ENCODE data around the gene JADE1. TPM values are rescaled to one million over a fixed set of nuclear protein-coding genes. Genes with fewer than 3 reads are reported as not detected.

The JADE1 gene
- total RNA-seq, 3 donors from 2014 or later = 51.2 to 86.7 (median 62.6) TPM

DNA sequence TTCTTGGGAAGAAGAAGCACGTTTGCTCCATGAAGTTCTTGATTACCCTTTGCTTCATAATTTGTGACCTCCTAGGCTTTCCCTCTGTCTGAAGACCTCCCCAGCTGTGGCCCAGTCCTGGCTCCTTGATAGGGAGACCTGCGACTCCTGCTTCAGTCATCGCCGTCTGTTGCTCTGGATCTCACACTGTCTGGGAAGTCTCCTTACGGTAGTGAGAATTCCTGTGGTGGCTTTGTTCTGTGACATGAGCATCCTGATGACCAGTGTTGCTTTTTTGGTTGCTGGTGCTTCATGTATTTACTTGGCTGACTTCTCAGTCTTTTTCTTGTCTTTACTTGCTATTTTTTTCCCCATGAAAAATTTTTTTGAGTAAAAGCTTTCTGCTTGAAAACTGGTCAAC, 44.2 kb downstream of the JADE1 start:
- intact Hi-C loops (cut with DNase I; ENCODE audit: low total_unique reads) = no loop called here
- Histone ChIP-seq H3K4me1 (no peaks in the 10 kb centered on the region), H3K27me3 (no peaks in the 10 kb centered on the region), H3K36me3 (peaks cover 9% of the 10 kb centered on the region), H3K27ac (no peak overlapping the region), H3K4me3 (no peak overlapping the region), H3K9me3 (no peaks in the 10 kb centered on the region)
- no peak for TF ChIP-seq POLR2A (IDR thresholded peaks at IDR 0.05)
- no peak for TF ChIP-seq POLR2AphosphoS5 (IDR thresholded peaks at IDR 0.05)
- no peak for DNase-seq (ENCODE audit: low spot score in 2 of 2)

- no peaks in the 10 kb centered on the region for H3K4me1 ChIP-seq
- no peak for DNase-seq (ENCODE audit: low spot score in 2 of 2)
- intact Hi-C loops (cut with DNase I; ENCODE audit: low total_unique reads) = no loop called here
- no peaks in the 10 kb centered on the region for H3K27me3 ChIP-seq
- H3K4me3 ChIP-seq = no peak overlapping the region
- H3K9me3 ChIP-seq = no peaks in the 10 kb centered on the region
- H3K27ac ChIP-seq = no peak overlapping the region
- H3K36me3 ChIP-seq = peaks cover 9% of the 10 kb centered on the region
- TF ChIP-seq, protein P1, sequence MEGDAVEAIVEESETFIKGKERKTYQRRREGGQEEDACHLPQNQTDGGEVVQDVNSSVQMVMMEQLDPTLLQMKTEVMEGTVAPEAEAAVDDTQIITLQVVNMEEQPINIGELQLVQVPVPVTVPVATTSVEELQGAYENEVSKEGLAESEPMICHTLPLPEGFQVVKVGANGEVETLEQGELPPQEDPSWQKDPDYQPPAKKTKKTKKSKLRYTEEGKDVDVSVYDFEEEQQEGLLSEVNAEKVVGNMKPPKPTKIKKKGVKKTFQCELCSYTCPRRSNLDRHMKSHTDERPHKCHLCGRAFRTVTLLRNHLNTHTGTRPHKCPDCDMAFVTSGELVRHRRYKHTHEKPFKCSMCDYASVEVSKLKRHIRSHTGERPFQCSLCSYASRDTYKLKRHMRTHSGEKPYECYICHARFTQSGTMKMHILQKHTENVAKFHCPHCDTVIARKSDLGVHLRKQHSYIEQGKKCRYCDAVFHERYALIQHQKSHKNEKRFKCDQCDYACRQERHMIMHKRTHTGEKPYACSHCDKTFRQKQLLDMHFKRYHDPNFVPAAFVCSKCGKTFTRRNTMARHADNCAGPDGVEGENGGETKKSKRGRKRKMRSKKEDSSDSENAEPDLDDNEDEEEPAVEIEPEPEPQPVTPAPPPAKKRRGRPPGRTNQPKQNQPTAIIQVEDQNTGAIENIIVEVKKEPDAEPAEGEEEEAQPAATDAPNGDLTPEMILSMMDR (IDR thresholded peaks at IDR 0.05) = no peak
- no peak for TF ChIP-seq POLR2A (IDR thresholded peaks at IDR 0.05)
- TF ChIP-seq POLR2AphosphoS5 (IDR thresholded peaks at IDR 0.05) = no peak
These were observed 44.9 kb downstream of the JADE1 start for GRCh38 chr4:128854433-128854832.

DNA sequence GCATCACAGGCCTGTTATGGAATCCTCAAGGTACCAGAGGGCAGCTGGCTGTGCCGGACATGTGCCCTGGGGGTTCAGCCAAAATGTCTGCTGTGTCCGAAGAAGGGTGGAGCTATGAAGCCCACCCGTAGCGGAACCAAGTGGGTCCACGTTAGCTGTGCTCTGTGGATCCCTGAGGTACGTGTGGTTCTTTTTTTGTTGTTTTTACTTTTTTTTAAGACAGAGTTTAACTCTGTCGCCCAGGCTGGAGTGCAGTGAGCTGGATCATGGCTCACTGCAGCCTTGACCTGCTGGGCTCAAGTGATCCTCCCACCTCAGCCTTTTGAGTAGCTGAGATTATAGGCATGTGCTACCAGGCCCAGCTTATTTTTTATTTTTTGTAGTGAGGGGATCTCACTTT, 46.1 kb downstream of the JADE1 start:
- Histone ChIP-seq H3K4me1 (no peaks in the 10 kb centered on the region), H3K27ac (no peak overlapping the region), H3K36me3 (peaks cover 9% of the 10 kb centered on the region), H3K9me3 (no peaks in the 10 kb centered on the region), H3K27me3 (no peaks in the 10 kb centered on the region), H3K4me3 (no peak overlapping the region)
- TF ChIP-seq POLR2AphosphoS5 (IDR thresholded peaks at IDR 0.05) (no peak), POLR2A (IDR thresholded peaks at IDR 0.05) (no peak)
- TF ChIP-seq, protein P1 (IDR thresholded peaks at IDR 0.05) = no peak
- intact Hi-C loops (cut with DNase I; ENCODE audit: low total_unique reads) = no loop called here
- DNase-seq (ENCODE audit: low spot score in 2 of 2) = no peak

- intact Hi-C loops (cut with DNase I; ENCODE audit: low total_unique reads) = no loop called here
- H3K36me3 ChIP-seq = peaks cover 9% of the 10 kb centered on the region
- no peak overlapping the region for H3K27ac ChIP-seq
- H3K4me3 ChIP-seq = no peak overlapping the region
- DNase-seq (ENCODE audit: low spot score in 2 of 2) = no peak
- H3K27me3 ChIP-seq = no peaks in the 10 kb centered on the region
- H3K9me3 ChIP-seq = no peaks in the 10 kb centered on the region
- no peaks in the 10 kb centered on the region for H3K4me1 ChIP-seq
- TF ChIP-seq POLR2A (IDR thresholded peaks at IDR 0.05) (no peak), POLR2AphosphoS5 (IDR thresholded peaks at IDR 0.05) (no peak)
- TF ChIP-seq, protein P1 (IDR thresholded peaks at IDR 0.05) = no peak
These were observed 46.7 kb downstream of the JADE1 start for GRCh38 chr4:128856246-128856645.

DNA sequence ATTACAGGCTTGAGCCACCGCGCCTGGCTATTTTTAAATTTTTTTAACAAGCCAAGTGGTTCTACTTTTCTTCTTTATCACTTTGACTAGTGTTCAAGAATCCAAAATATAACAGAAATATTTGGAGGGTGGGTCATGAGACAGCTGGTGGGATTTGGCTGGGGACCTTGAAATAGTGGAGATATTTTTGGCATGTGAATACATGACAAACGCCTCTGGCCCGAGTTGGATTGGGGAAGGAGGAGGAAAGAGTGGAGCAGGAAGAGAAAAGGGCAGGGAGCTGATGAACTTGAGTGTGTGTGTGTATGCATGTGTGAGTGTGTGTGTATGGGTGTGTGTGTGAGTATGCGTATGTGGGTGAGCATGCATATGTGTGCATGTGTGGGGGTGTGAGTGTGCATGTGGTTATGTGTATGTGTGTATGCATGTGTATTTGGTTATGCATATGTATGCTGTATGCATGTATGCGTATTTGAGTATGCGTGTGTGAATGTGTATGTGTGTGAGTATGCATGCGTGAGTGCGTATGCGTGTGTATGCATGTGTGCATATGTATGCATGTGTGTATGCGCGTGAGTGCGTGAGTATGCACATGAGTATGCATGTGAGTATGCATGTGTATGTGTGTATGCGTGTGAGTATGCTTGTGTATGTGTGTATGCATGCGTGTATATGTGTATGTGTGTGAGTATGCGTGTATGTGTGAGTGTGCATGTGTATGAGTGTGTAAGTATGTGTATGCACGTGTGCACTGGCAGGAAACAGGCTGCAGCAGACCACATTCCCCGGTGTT, 49.6 kb downstream of the JADE1 start:
- Histone ChIP-seq H3K27me3 (no peaks in the 10 kb centered on the region), H3K36me3 (peaks cover 9% of the 10 kb centered on the region), H3K9me3 (no peaks in the 10 kb centered on the region), H3K4me3 (no peak overlapping the region), H3K27ac (no peak overlapping the region), H3K4me1 (no peaks in the 10 kb centered on the region)
- DNase-seq (ENCODE audit: low spot score in 2 of 2) = no peak
- intact Hi-C loops (cut with DNase I; ENCODE audit: low total_unique reads) = loop anchor here (1.0 kb wide), 1 partner anchor 404 kb away; no protein-coding TSS in a partner anchor
- TF ChIP-seq POLR2A (IDR thresholded peaks at IDR 0.05) (no peak), POLR2AphosphoS5 (IDR thresholded peaks at IDR 0.05) (no peak)
- TF ChIP-seq, protein P1 (IDR thresholded peaks at IDR 0.05) = no peak
